ENCODE measurements around the gene SCLY.

DNA sequence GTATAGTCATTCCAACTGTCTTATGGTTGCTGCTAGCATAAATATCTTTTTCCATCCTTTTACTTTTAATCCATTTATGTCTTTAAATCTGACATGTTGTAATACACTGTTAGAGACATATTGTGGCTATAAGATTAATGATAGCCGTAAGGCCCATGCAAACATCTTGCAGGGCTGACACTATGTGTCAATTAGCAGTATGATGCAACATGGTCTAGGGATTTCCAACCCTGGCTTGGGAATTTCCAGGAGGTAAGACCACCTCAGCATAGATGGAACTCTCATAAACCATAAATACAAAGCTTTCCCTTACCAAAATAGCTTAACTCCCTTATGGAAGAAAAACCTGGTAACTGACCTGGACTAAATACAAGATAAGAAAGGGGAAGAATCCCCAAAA, 16.5 kb downstream of the SCLY start:
- TF ChIP-seq CTCF (IDR thresholded peaks at IDR 0.05) (no peak), ZFX (IDR thresholded peaks at IDR 0.05; ENCODE audit: borderline replicate concordance) (no peak)
